ENCODE data around the gene SLC13A3. TPM values are rescaled to one million over a fixed set of nuclear protein-coding genes. Genes with fewer than 3 reads are reported as not detected.

Gene SLC13A3
- total and polyA plus RNA-seq, 4 donors, result 1.1 to 2.4 (median 2.0) TPM

GRCh38 chr20:46539113-46539512 lies 112.1 kb downstream of the SLC13A3 start:
- Histone ChIP-seq H3K9ac (ENCODE audit: insufficient read depth in 1 of 2, low read length in 2 of 2) (no peak overlapping the region), H3K27ac (ENCODE audit: low read depth in 1 of 2, low read length in 1 of 2) (no peak overlapping the region), H3K4me1 (ENCODE audit: control insufficient read depth in 5 of 5, insufficient read depth in 5 of 5, low read length in 5 of 5) (no peaks in the 10 kb centered on the region), H3K9me3 (ENCODE audit: control insufficient read depth in 4 of 4, insufficient read depth in 3 of 4, low read length in 3 of 4) (no peaks in the 10 kb centered on the region), H3K27me3 (ENCODE audit: control insufficient read depth in 3 of 3, insufficient read depth in 3 of 3, low read length in 2 of 3) (peaks cover 11 to 23% (median 14%) of the 10 kb centered on the region in 3 donors), H3K36me3 (ENCODE audit: control insufficient read depth in 4 of 4, insufficient read depth in 4 of 4, low read length in 4 of 4) (no peaks in the 10 kb centered on the region), H3K4me3 (no peak overlapping the region)
- no peak for DNase-seq
- no peak for ATAC-seq (ENCODE audit: insufficient read depth, low FRiP score)
- no peak for TF ChIP-seq CTCF (IDR thresholded peaks at IDR 0.05; ENCODE audit: control extremely low read depth, extremely low read depth)
- WGBS, 2 donors, result 83 to 95% methylated on average over 2 of the region's 2 CpGs

- H3K27ac ChIP-seq (ENCODE audit: low read depth in 1 of 2, low read length in 1 of 2), result no peak overlapping the region
- no peak overlapping the region for H3K4me3 ChIP-seq
- DNase-seq (no peak), ATAC-seq (ENCODE audit: insufficient read depth, low FRiP score) (no peak)
- no peak for TF ChIP-seq CTCF (IDR thresholded peaks at IDR 0.05; ENCODE audit: control extremely low read depth, extremely low read depth)
- no peaks in the 10 kb centered on the region for H3K4me1 ChIP-seq (ENCODE audit: control insufficient read depth in 5 of 5, insufficient read depth in 5 of 5, low read length in 5 of 5)
- no peaks in the 10 kb centered on the region for H3K36me3 ChIP-seq (ENCODE audit: control insufficient read depth in 4 of 4, insufficient read depth in 4 of 4, low read length in 4 of 4)
- peaks cover 0 to 6% (median 3%) of the 10 kb centered on the region in 3 donors for H3K27me3 ChIP-seq (ENCODE audit: control insufficient read depth in 3 of 3, insufficient read depth in 3 of 3, low read length in 2 of 3)
- 69 to 70% methylated on average over 4 of the region's 4 CpGs for WGBS, 2 donors
- H3K9ac ChIP-seq (ENCODE audit: insufficient read depth in 1 of 2, low read length in 2 of 2), result no peak overlapping the region
- no peaks in the 10 kb centered on the region for H3K9me3 ChIP-seq (ENCODE audit: control insufficient read depth in 4 of 4, insufficient read depth in 3 of 4, low read length in 3 of 4)
Measured at GRCh38 chr20:46530640-46531039, 120.6 kb downstream of the SLC13A3 start.

GRCh38 chr20:46523696-46524328 lies 127.4 kb downstream of the SLC13A3 start:
- Histone ChIP-seq H3K4me1 (ENCODE audit: control insufficient read depth in 5 of 5, insufficient read depth in 5 of 5, low read length in 5 of 5) (no peaks in the 10 kb centered on the region), H3K9me3 (ENCODE audit: control insufficient read depth in 4 of 4, insufficient read depth in 3 of 4, low read length in 3 of 4) (peaks cover 0 to 6% (median 0%) of the 10 kb centered on the region in 4 donors), H3K4me3 (no peak overlapping the region), H3K27me3 (ENCODE audit: control insufficient read depth in 3 of 3, insufficient read depth in 3 of 3, low read length in 2 of 3) (peaks cover 2 to 5% (median 3%) of the 10 kb centered on the region in 3 donors), H3K9ac (ENCODE audit: insufficient read depth in 1 of 2, low read length in 2 of 2) (no peak overlapping the region), H3K27ac (ENCODE audit: low read depth in 1 of 2, low read length in 1 of 2) (no peak overlapping the region), H3K36me3 (ENCODE audit: control insufficient read depth in 4 of 4, insufficient read depth in 4 of 4, low read length in 4 of 4) (no peaks in the 10 kb centered on the region)
- DNase-seq (peak in 2 of 3 donors; percentile 30 to 52), ATAC-seq (ENCODE audit: insufficient read depth, low FRiP score) (no peak)
- TF ChIP-seq CTCF (IDR thresholded peaks at IDR 0.05; ENCODE audit: control extremely low read depth, extremely low read depth), result no peak
- WGBS, 2 donors, result 50% methylated on average over 2 of the region's 2 CpGs

- Histone ChIP-seq H3K9ac (ENCODE audit: insufficient read depth in 1 of 2, low read length in 2 of 2) (no peak overlapping the region), H3K9me3 (ENCODE audit: control insufficient read depth in 4 of 4, insufficient read depth in 3 of 4, low read length in 3 of 4) (peaks cover 0 to 6% (median 0%) of the 10 kb centered on the region in 4 donors), H3K4me3 (no peak overlapping the region), H3K27ac (ENCODE audit: low read depth in 1 of 2, low read length in 1 of 2) (no peak overlapping the region), H3K36me3 (ENCODE audit: control insufficient read depth in 4 of 4, insufficient read depth in 4 of 4, low read length in 4 of 4) (no peaks in the 10 kb centered on the region), H3K27me3 (ENCODE audit: control insufficient read depth in 3 of 3, insufficient read depth in 3 of 3, low read length in 2 of 3) (peaks cover 2 to 5% (median 3%) of the 10 kb centered on the region in 3 donors), H3K4me1 (ENCODE audit: control insufficient read depth in 5 of 5, insufficient read depth in 5 of 5, low read length in 5 of 5) (no peaks in the 10 kb centered on the region)
- WGBS, 2 donors, result 62% methylated on average over 5 of the region's 5 CpGs
- DNase-seq (no peak), ATAC-seq (ENCODE audit: insufficient read depth, low FRiP score) (no peak)
- TF ChIP-seq CTCF (IDR thresholded peaks at IDR 0.05; ENCODE audit: control extremely low read depth, extremely low read depth), result no peak
Measured at GRCh38 chr20:46523108-46523507, 128.2 kb downstream of the SLC13A3 start.
